Inferior parietal cortex (tissue), 1 donor: ENCODE results near the gene CCDC136.

Experiments used
- DNase-seq: peaks from one replicate; pipeline ENCODE4 v3.0.0-alpha.2; 2016; ENCODE audit errors: extremely low spot score

The CCDC136 gene

GRCh38 chr7:128805225-128805624 is 13.5 kb downstream of the CCDC136 start:
- no peak for DNase-seq

GRCh38 chr7:128807191-128807590 is 15.4 kb downstream of the CCDC136 start:
- DNase-seq, result no peak

GRCh38 chr7:128809363-128809762 is 17.6 kb downstream of the CCDC136 start:
- DNase-seq, result no peak

GRCh38 chr7:128810473-128810872 is 18.7 kb downstream of the CCDC136 start:
- no peak for DNase-seq

GRCh38 chr7:128810997-128811396 is 19.2 kb downstream of the CCDC136 start:
- no peak for DNase-seq

- no peak for DNase-seq
These were observed 20.1 kb downstream of the CCDC136 start for GRCh38 chr7:128811631-128812430.

GRCh38 chr7:128812514-128813168 is 20.9 kb downstream of the CCDC136 start:
- no peak for DNase-seq

- DNase-seq, result no peak
These were observed 22.7 kb downstream of the CCDC136 start for GRCh38 chr7:128814499-128814898.

GRCh38 chr7:128815289-128815942 is 23.6 kb downstream of the CCDC136 start:
- DNase-seq, result no peak

- DNase-seq, result no peak
These were observed 26.9 kb downstream of the CCDC136 start for GRCh38 chr7:128818694-128819093.

- no peak for DNase-seq
These were observed 30.0 kb downstream of the CCDC136 start for GRCh38 chr7:128821724-128822123.

- no peak for DNase-seq
These were observed 34.7 kb downstream of the CCDC136 start for GRCh38 chr7:128826512-128826911.

GRCh38 chr7:128826916-128827247 is 35.1 kb downstream of the CCDC136 start:
- DNase-seq, result no peak

GRCh38 chr7:128827248-128827958 is 35.6 kb downstream of the CCDC136 start:
- DNase-seq, result no peak

- no peak for DNase-seq
These were observed 36.4 kb downstream of the CCDC136 start for GRCh38 chr7:128827971-128828711.

- no peak for DNase-seq
These were observed 37.8 kb downstream of the CCDC136 start for GRCh38 chr7:128829391-128830166.

GRCh38 chr7:128830231-128831177 is 38.7 kb downstream of the CCDC136 start, which contains the start of gene FLNC:
Gene FLNC, plus strand, starts transcription at chr7:128830406. Its CDS starts 232 bp downstream, at chr7:128830638.
- DNase-seq, result no peak

- DNase-seq, result no peak
These were observed 39.6 kb downstream of the CCDC136 start for GRCh38 chr7:128831178-128831993.
